Stimulated activated CD4-positive, alpha-beta T cell treated with anti-CD3 and anti-CD28 coated beads, Interleukin-4, amount 100 ng/mL, for 24 hours (primary cell): ENCODE measurements around the gene COL7A1.
A peak's percentile ranks its signal among the peaks of the same experiment; 100 is the strongest.

Experiments used
- DNase-seq: peaks from one replicate; pipeline ENCODE4 v3.0.0-alpha.2; 2020

Gene COL7A1

GRCh38 chr3:48595075-48595525 lies at the start of gene COL7A1:
TSS of gene COL7A1 (minus strand) at chr3:48595329. CDS start at chr3:48595159, 170 bp downstream.
- no peak for DNase-seq

GRCh38 chr3:48642605-48643004 lies 47.5 kb upstream of the COL7A1 start:
- no peak for DNase-seq

- no peak for DNase-seq
Measured at GRCh38 chr3:48641396-48641795, 46.3 kb upstream of the COL7A1 start.

GRCh38 chr3:48639944-48640606 lies 44.9 kb upstream of the COL7A1 start:
- DNase-seq = no peak

- DNase-seq = no peak
Measured at GRCh38 chr3:48637305-48637704, 42.2 kb upstream of the COL7A1 start.

GRCh38 chr3:48636149-48636655 lies 41.1 kb upstream of the COL7A1 start:
- DNase-seq = no peak

GRCh38 chr3:48635222-48636021 lies 40.3 kb upstream of the COL7A1 start, which contains the start of gene SLC26A6:
TSS of gene SLC26A6 (minus strand) at chr3:48635461. CDS start at chr3:48635393, 68 bp downstream.
- DNase-seq = peak; percentile 94

- DNase-seq = peak; percentile 49
Measured at GRCh38 chr3:48634661-48635221, 39.6 kb upstream of the COL7A1 start.

GRCh38 chr3:48633743-48634142 lies 38.6 kb upstream of the COL7A1 start:
- no peak for DNase-seq

- DNase-seq = no peak
Measured at GRCh38 chr3:48633256-48633655, 38.1 kb upstream of the COL7A1 start.

- no peak for DNase-seq
Measured at GRCh38 chr3:48631516-48632448, 36.7 kb upstream of the COL7A1 start.

GRCh38 chr3:48630833-48631232 lies 35.7 kb upstream of the COL7A1 start:
- DNase-seq = no peak

- no peak for DNase-seq
Measured at GRCh38 chr3:48630407-48630806, 35.3 kb upstream of the COL7A1 start.

- no peak for DNase-seq
Measured at GRCh38 chr3:48629894-48630293, 34.8 kb upstream of the COL7A1 start.

- DNase-seq = no peak
Measured at GRCh38 chr3:48628277-48629017, 33.3 kb upstream of the COL7A1 start.

GRCh38 chr3:48625600-48625999 lies 30.5 kb upstream of the COL7A1 start:
- no peak for DNase-seq

- DNase-seq = no peak
Measured at GRCh38 chr3:48624767-48625166, 29.6 kb upstream of the COL7A1 start.

GRCh38 chr3:48623851-48624547 lies 28.9 kb upstream of the COL7A1 start:
- DNase-seq = no peak

GRCh38 chr3:48621461-48621869 lies 26.3 kb upstream of the COL7A1 start, which contains the start of gene TMEM89:
TSS of gene TMEM89 (minus strand) at chr3:48621769. CDS start at chr3:48621756, 13 bp downstream.
- no peak for DNase-seq

GRCh38 chr3:48619541-48620524 lies 24.7 kb upstream of the COL7A1 start:
- no peak for DNase-seq
